C4-2B (cell line): Measurements from ENCODE around the gene AGBL1.
"Not testable (repeated sequence)": the region's sequence is repeated elsewhere in the genome, so short reads cannot be mapped to it uniquely, and the experiment has no call there.

Source experiments
- ZFX ChIP-seq: fragments of 450-650 bp; IDR thresholded peaks from 2 replicates; pipeline ENCODE4 v1.6.1; 2017
- TF ChIP-seq, protein P1 (sequence below): fragments of 450-650 bp; conservative IDR thresholded peaks from 2 replicates; pipeline ENCODE4 v1.5.1; 2017; ENCODE audit warnings: mild to moderate bottlenecking

DNA sequence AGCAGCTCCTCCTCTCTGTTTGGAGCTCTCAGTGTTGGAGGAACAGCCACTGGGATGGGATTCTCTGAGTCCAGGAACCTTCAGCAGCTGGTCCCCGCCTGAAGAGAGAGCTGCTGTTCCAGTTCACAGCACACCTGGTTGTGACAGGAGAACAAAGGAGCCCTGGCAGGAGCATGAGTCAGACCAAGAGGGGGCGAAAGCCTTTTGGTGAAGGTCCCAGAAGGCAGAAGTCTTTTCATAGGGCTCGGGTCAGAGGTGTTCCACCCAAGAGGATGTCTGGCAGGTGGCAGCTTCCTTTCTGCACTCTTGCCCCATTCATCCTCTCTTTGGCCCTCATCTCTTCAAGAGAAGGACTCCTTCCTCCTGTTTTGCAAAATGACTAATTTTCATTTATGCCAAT is 799.2 kb downstream of the AGBL1 start:
- TF ChIP-seq, protein P1, sequence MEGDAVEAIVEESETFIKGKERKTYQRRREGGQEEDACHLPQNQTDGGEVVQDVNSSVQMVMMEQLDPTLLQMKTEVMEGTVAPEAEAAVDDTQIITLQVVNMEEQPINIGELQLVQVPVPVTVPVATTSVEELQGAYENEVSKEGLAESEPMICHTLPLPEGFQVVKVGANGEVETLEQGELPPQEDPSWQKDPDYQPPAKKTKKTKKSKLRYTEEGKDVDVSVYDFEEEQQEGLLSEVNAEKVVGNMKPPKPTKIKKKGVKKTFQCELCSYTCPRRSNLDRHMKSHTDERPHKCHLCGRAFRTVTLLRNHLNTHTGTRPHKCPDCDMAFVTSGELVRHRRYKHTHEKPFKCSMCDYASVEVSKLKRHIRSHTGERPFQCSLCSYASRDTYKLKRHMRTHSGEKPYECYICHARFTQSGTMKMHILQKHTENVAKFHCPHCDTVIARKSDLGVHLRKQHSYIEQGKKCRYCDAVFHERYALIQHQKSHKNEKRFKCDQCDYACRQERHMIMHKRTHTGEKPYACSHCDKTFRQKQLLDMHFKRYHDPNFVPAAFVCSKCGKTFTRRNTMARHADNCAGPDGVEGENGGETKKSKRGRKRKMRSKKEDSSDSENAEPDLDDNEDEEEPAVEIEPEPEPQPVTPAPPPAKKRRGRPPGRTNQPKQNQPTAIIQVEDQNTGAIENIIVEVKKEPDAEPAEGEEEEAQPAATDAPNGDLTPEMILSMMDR = not testable (repeated sequence)
- not testable (repeated sequence) for TF ChIP-seq ZFX
